Transverse colon (tissue), 4 donors: ENCODE results near the gene TCF23. TPM values are rescaled to one million over a fixed set of nuclear protein-coding genes. Genes with fewer than 3 reads are reported as not detected.

Source experiments
- DNase-seq: peaks from one replicate; pipeline ENCODE4 v3.0.0-alpha.2; 2019
- H3K27ac ChIP-seq, 4 donors: fragments of 200-600 bp; sonication (generic); 2 replicates each; pipeline ENCODE4 v1.5.1; 2016 to 2018; ENCODE audit warnings: inconsistent platforms in 4 of 4
- H3K27me3 ChIP-seq: fragments of 200-600 bp; sonication (generic); 2 replicates; pipeline ENCODE4 v1.5.1; 2017; ENCODE audit warnings: inconsistent platforms
- H3K36me3 ChIP-seq, 4 donors: fragments of 200-600 bp; sonication (generic); 2 replicates each; pipeline ENCODE4 v1.5.1; 2017 to 2019; ENCODE audit warnings: inconsistent platforms in 4 of 4
- H3K4me1 ChIP-seq, 4 donors: fragments of 200-600 bp; sonication (generic); 2 replicates each; pipeline ENCODE4 v1.5.1; 2017 to 2020; ENCODE audit warnings: inconsistent platforms in 4 of 4
- H3K4me3 ChIP-seq, 4 donors: fragments of 200-600 bp; sonication (generic); 1 replicate in 1 of 4; 2 replicates in 3 of 4; pipeline versions ENCODE4 v1.5.1 to v1.6.1; 2017 to 2019; ENCODE audit warnings: inconsistent platforms in 4 of 4
- H3K9me3 ChIP-seq, 2 donors: fragments of 200-600 bp; sonication (generic); 2 replicates each; pipeline ENCODE4 v1.5.1; 2017 to 2019; ENCODE audit warnings: inconsistent platforms in 2 of 2
- EP300 ChIP-seq: sonication (generic); formaldehyde crosslinking; IDR thresholded peaks from one replicate; pipeline ENCODE4 v1.6.1; 2017; ENCODE audit warnings: antibody characterized with exemption, low read depth
- POLR2A ChIP-seq: fragments of 450-650 bp; IDR thresholded peaks from one replicate; pipeline ENCODE4 v1.6.1; 2016; ENCODE audit warnings: antibody characterized with exemption, mild to moderate bottlenecking, moderate library complexity
- POLR2AphosphoS5 ChIP-seq, 3 donors: sonication (generic); formaldehyde crosslinking; IDR thresholded peaks; one replicate each; pipeline ENCODE4 v1.6.1; 2016; ENCODE audit warnings: antibody characterized with exemption in 3 of 3
- WGBS, 2 donors: methylation state at CpG; one replicate each; pipeline ENCODE4 v1.1.5; 2018; ENCODE audit warnings: low coverage in 1 of 2; 5-methylcytosine and 5-hydroxymethylcytosine counted together
- in situ Hi-C, 4 donors: fragments of 200-750 bp; cut with MboI; loops; one replicate each; pipeline versions ENCODE4 v1.15.0 to v1.15.1; 2017; ENCODE audit warnings: low sequenced_read_pairs in 3 of 4, low pct_ligation_motif_present in 1 of 4, low pct_unique_long_range_greater_than_20kb in 1 of 4
- intact Hi-C: fragments of 100-400 bp; cut with DNase I; formaldehyde crosslinking; loops from one replicate; pipeline ENCODE4 v1.15.1; 2023; ENCODE audit warnings: low total_unique reads
- total RNA-seq, 4 donors: library from RNA; depleted of rRNA; stranded (reverse); fragments of >200 nt; gene quantifications; one replicate each; pipeline ENCODE4 v1.1.0, GENCODE V29; 2016
- TF ChIP-seq, protein P1 (sequence below), 5 experiments: fragments of 200-600 bp in 3 of 5; fragments of 450-650 bp in 2 of 5; sonication (generic) in 3 of 5; IDR thresholded peaks; 1 replicate in 2 of 5; 2 replicates in 3 of 5; pipeline ENCODE4 v1.5.1; 2016 to 2017; ENCODE audit warnings: antibody characterized with exemption in 5 of 5, inconsistent platforms in 3 of 5, mild to moderate bottlenecking in 2 of 5, moderate library complexity in 1 of 5

TCF23 gene
- not detected for total RNA-seq

DNA sequence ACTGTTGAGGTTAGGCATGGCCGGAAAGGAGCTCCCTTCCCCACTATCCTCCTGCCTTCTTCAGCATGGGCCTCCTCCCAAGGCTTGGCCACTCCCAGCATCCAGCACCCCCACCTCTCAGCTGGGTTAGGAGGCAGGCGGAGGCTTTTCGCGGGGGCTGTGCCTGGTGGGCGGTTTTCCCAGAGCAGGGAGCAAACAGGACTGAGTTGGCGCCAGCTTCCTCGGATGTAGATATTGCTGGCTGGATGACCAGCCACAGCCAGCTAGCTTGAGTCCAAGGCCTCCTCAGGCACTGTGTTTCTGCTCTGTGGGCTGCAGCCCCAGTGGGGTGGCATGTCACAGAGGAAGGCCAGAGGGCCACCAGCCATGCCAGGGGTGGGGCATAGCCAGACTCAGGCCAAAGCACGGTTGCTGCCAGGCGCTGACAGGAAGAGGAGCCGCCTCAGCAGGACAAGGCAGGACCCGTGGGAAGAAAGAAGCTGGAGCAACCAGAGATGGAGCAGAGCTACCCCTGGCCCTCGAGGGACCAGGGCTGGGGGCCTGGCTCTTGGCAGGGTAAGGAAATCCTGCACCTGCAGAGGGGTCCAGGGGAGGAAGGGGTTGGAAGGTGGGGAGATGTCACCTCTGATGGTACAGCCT lies at the start of gene TCF23:
Gene TCF23, plus strand, starts transcription at position 204 of the 639 bp plus-strand sequence. Its CDS starts 130 bp downstream, at position 334.
- intact Hi-C loops (no loop called here), in situ Hi-C loops (no loop called here)
- Histone ChIP-seq H3K4me1 (no peaks in the 10 kb centered on the region), H3K4me3 (no peak within 1 kb of the TSS), H3K36me3 (no peaks in the 10 kb centered on the region), H3K27ac (no peak within 1 kb of the TSS), H3K27me3 (no peaks in the 10 kb centered on the region), H3K9me3 (no peaks in the 10 kb centered on the region)
- DNase-seq, result no peak
- TF ChIP-seq POLR2AphosphoS5 (IDR thresholded peaks at IDR 0.05), result no peak
- TF ChIP-seq EP300, result no peak
- 66% methylated on average over 8 of the region's 12 CpGs; no CpG with 5 or more reads in 1 of the 2 donors for WGBS, 2 donors

DNA sequence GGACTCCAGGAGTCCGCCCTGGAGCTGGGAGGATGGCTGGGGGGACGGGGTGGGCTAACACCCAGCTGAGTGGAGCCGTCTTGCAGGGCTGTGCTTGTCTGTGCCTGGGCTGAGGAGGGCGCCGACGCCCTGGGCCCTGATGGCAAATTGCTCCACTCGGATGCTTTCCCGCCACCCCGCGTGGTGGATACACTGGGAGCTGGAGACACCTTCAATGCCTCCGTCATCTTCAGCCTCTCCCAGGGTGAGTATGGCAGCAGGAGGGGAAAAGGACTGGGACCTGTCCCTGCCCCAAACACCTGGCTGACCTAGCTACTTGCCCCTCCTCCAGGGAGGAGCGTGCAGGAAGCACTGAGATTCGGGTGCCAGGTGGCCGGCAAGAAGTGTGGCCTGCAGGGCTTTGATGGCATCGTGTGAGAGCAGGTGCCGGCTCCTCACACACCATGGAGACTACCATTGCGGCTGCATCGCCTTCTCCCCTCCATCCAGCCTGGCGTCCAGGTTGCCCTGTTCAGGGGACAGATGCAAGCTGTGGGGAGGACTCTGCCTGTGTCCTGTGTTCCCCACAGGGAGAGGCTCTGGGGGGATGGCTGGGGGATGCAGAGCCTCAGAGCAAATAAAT lies 49.4 kb upstream of the TCF23 start:
- no peaks in the 10 kb centered on the region for H3K36me3 ChIP-seq
- H3K27me3 ChIP-seq, result no peaks in the 10 kb centered on the region
- WGBS, 2 donors, result 95 to 100% methylated on average over 1 to 19 of the region's 19 CpGs
- peaks cover 3 to 8% (median 6%) of the 10 kb centered on the region in 4 donors for H3K4me1 ChIP-seq
- no peak for DNase-seq
- no peak overlapping the region for H3K4me3 ChIP-seq
- H3K27ac ChIP-seq, result no peak overlapping the region
- no peaks in the 10 kb centered on the region for H3K9me3 ChIP-seq
- intact Hi-C loops, result loop anchor here (2.0 kb wide), 1 partner anchor 181 kb away; no protein-coding TSS in a partner anchor
- in situ Hi-C loops, result loop anchor here (5.0 to 25.0 kb wide), 3 partner anchors 93 to 183 kb away; partner anchors contain the start of genes MAPRE3 (in 3 of the 4) and TRIM54 (in 1 of the 4)
- TF ChIP-seq, protein P1, sequence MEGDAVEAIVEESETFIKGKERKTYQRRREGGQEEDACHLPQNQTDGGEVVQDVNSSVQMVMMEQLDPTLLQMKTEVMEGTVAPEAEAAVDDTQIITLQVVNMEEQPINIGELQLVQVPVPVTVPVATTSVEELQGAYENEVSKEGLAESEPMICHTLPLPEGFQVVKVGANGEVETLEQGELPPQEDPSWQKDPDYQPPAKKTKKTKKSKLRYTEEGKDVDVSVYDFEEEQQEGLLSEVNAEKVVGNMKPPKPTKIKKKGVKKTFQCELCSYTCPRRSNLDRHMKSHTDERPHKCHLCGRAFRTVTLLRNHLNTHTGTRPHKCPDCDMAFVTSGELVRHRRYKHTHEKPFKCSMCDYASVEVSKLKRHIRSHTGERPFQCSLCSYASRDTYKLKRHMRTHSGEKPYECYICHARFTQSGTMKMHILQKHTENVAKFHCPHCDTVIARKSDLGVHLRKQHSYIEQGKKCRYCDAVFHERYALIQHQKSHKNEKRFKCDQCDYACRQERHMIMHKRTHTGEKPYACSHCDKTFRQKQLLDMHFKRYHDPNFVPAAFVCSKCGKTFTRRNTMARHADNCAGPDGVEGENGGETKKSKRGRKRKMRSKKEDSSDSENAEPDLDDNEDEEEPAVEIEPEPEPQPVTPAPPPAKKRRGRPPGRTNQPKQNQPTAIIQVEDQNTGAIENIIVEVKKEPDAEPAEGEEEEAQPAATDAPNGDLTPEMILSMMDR (IDR thresholded peaks at IDR 0.05), result no peak
- TF ChIP-seq EP300, result no peak
- TF ChIP-seq POLR2A, result no peak
- TF ChIP-seq POLR2AphosphoS5 (IDR thresholded peaks at IDR 0.05), result no peak

DNA sequence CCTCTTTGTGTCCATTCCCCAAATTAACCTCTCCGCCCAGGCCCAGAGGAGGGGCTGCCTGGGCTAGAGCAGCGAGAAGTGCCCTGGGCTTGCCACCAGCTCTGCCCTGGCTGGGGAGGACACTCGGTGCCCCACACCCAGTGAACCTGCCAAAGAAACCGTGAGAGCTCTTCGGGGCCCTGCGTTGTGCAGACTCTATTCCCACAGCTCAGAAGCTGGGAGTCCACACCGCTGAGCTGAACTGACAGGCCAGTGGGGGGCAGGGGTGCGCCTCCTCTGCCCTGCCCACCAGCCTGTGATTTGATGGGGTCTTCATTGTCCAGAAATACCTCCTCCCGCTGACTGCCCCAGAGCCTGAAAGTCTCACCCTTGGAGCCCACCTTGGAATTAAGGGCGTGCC lies 48.8 kb upstream of the TCF23 start:
- intact Hi-C loops (no loop called here), in situ Hi-C loops (loop anchor here in 2 of 4 donors (10.0 to 25.0 kb wide), 2 partner anchors 112 to 185 kb away; partner anchors contain the start of genes TRIM54 (in 2 of the 2), ATRAID (in 1 of the 2), CAD (in 1 of the 2) and SLC5A6 (in 1 of the 2))
- TF ChIP-seq POLR2AphosphoS5 (IDR thresholded peaks at IDR 0.05) (no peak), EP300 (no peak), POLR2A (no peak)
- TF ChIP-seq, protein P1 (IDR thresholded peaks at IDR 0.05), result no peak
- DNase-seq, result no peak
- WGBS, 2 donors, result 95% methylated on average over 6 of the region's 10 CpGs; no CpG with 5 or more reads in 1 of the 2 donors
- Histone ChIP-seq H3K27me3 (peaks cover 2% of the 10 kb centered on the region), H3K36me3 (no peaks in the 10 kb centered on the region), H3K9me3 (no peaks in the 10 kb centered on the region), H3K27ac (no peak overlapping the region), H3K4me3 (no peak overlapping the region), H3K4me1 (peaks cover 3 to 8% (median 6%) of the 10 kb centered on the region in 4 donors)

DNA sequence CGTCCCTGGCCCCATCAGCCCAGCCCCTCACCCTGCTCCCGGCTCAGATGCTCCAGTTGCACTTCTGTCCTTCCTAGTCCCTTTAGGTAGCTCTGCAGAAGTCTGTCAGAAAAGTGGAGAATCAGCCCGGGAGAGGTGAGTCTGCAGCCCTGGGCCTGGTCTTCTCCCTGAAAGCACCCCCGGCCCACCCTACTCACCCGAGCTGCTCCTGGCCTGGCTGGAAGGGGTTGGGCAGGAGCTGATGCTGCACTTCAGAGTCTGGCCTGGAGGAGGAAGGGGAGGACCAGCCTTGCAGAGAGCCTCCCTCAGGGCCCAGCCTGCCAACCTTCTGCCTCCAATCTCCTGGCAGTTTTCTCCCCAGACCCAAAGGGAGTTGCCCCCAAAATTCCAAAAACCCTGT lies 46.5 kb upstream of the TCF23 start:
- DNase-seq, result no peak
- Histone ChIP-seq H3K4me1 (no peaks in the 10 kb centered on the region), H3K27me3 (peaks cover 5% of the 10 kb centered on the region), H3K36me3 (no peaks in the 10 kb centered on the region), H3K4me3 (no peak overlapping the region), H3K27ac (no peak overlapping the region), H3K9me3 (no peaks in the 10 kb centered on the region)
- intact Hi-C loops (no loop called here), in situ Hi-C loops (loop anchor here in 2 of 4 donors (10.0 to 25.0 kb wide), 2 partner anchors 110 to 182 kb away; partner anchors contain the start of genes TRIM54 (in 2 of the 2), ATRAID (in 1 of the 2), CAD (in 1 of the 2) and SLC5A6 (in 1 of the 2))
- WGBS, 2 donors, result 82% methylated on average over 5 of the region's 5 CpGs; no CpG with 5 or more reads in 1 of the 2 donors
- no peak for TF ChIP-seq EP300
- TF ChIP-seq POLR2AphosphoS5 (IDR thresholded peaks at IDR 0.05), result no peak
- TF ChIP-seq POLR2A, result no peak
- TF ChIP-seq, protein P1 (IDR thresholded peaks at IDR 0.05), result no peak
